ENCODE measurements around the gene TMEM164.

GRCh38 chrX:110114260-110114776 is 111.4 kb downstream of the TMEM164 start:
- TF ChIP-seq CTCF (conservative IDR thresholded peaks at IDR 0.05 in 1 of 2, IDR thresholded peaks at IDR 0.05 in 1 of 2; ENCODE audit: low read depth in 1 of 2, low read length in 2 of 2), result no peak
- no peak for TF ChIP-seq EZH2 (IDR thresholded peaks at IDR 0.05; ENCODE audit: low read length, missing control alignments)
